ENCODE data around the gene IDH3G. TPM values are rescaled to one million over a fixed set of nuclear protein-coding genes. Genes with fewer than 3 reads are reported as not detected.

IDH3G gene
- total RNA-seq, 2 experiments from 2014 or later: 51.8 to 52.5 TPM

GRCh38 chrX:153827016-153827415 lies 32.8 kb upstream of the IDH3G start:
- CTCF ChIA-PET (ENCODE audit: unreplicated experiment): no interaction called here
- Histone ChIP-seq H3K27ac (ENCODE audit: low read depth, low read length, poor library complexity, severe bottlenecking) (no peak overlapping the region), H3K4me2 (ENCODE audit: low read length) (no peak overlapping the region), H3K4me1 (ENCODE audit: insufficient read depth, low read length, poor library complexity, severe bottlenecking) (no peaks in the 10 kb centered on the region), H2AFZ (ENCODE audit: low read length) (no peak overlapping the region), H4K20me1 (ENCODE audit: insufficient read depth, low read length) (no peaks in the 10 kb centered on the region), H3K79me2 (ENCODE audit: insufficient read depth, low read depth, low read length) (no peaks in the 10 kb centered on the region), H3K4me3 (ENCODE audit: low read depth, low read length, poor library complexity, severe bottlenecking) (no peak overlapping the region), H3K9me2 (ENCODE audit: insufficient read depth, low read length) (no peaks in the 10 kb centered on the region), H3K36me3 (ENCODE audit: insufficient read depth, low read length) (no peaks in the 10 kb centered on the region), H3K9me3 (ENCODE audit: low read length) (no peaks in the 10 kb centered on the region)
- DNase-seq (ENCODE audit: low spot score): no peak
- POLR2A ChIA-PET: no interaction called here
- intact Hi-C loops (cut with micrococcal nuclease; ENCODE audit: unreplicated experiment): loop anchor here (10.0 kb wide), 1 partner anchor 58 kb away; the partner anchor contains the start of gene L1CAM
- TF ChIP-seq EZH2phosphoT487 (IDR thresholded peaks at IDR 0.05; ENCODE audit: borderline replicate concordance, low read depth, low read length): no peak
- TF ChIP-seq, protein P1, sequence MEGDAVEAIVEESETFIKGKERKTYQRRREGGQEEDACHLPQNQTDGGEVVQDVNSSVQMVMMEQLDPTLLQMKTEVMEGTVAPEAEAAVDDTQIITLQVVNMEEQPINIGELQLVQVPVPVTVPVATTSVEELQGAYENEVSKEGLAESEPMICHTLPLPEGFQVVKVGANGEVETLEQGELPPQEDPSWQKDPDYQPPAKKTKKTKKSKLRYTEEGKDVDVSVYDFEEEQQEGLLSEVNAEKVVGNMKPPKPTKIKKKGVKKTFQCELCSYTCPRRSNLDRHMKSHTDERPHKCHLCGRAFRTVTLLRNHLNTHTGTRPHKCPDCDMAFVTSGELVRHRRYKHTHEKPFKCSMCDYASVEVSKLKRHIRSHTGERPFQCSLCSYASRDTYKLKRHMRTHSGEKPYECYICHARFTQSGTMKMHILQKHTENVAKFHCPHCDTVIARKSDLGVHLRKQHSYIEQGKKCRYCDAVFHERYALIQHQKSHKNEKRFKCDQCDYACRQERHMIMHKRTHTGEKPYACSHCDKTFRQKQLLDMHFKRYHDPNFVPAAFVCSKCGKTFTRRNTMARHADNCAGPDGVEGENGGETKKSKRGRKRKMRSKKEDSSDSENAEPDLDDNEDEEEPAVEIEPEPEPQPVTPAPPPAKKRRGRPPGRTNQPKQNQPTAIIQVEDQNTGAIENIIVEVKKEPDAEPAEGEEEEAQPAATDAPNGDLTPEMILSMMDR (conservative IDR thresholded peaks at IDR 0.05; ENCODE audit: low read length): no peak
- BruUV-seq (replicated peaks): no TSS peak

DNA sequence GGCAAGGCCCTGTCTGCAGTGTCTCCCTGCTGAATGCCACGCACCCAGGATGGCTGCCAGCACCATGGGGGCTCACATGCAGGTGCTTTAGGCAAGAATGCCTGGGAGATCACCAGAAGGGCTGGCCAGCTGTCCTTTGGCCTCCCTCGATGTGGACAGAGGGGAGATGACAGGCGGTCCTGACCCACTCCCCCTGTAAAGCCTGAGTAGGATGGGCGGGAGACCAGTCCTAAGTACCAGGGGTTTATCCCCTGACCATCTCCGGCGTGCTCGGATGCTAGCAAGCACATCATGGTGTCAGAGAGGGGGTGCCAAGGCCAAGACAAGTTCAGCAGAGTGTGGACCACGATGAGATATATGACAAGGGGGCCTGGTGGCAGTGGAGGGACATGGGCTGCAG lies 30.9 kb upstream of the IDH3G start:
- H3K36me3 ChIP-seq (ENCODE audit: insufficient read depth, low read length): no peaks in the 10 kb centered on the region
- H3K4me2 ChIP-seq (ENCODE audit: low read length): no peak overlapping the region
- ChIA-PET POLR2A (no interaction called here), CTCF (ENCODE audit: unreplicated experiment) (no interaction called here)
- intact Hi-C loops (cut with micrococcal nuclease; ENCODE audit: unreplicated experiment): loop anchor here (10.0 kb wide), 1 partner anchor 60 kb away; the partner anchor contains the start of gene L1CAM
- no peak for TF ChIP-seq EZH2phosphoT487 (IDR thresholded peaks at IDR 0.05; ENCODE audit: borderline replicate concordance, low read depth, low read length)
- TF ChIP-seq, protein P1 (conservative IDR thresholded peaks at IDR 0.05; ENCODE audit: low read length): no peak
- no peak overlapping the region for H3K4me3 ChIP-seq (ENCODE audit: low read depth, low read length, poor library complexity, severe bottlenecking)
- no peaks in the 10 kb centered on the region for H3K9me3 ChIP-seq (ENCODE audit: low read length)
- no peak for DNase-seq (ENCODE audit: low spot score)
- no peak overlapping the region for H2AFZ ChIP-seq (ENCODE audit: low read length)
- no peak overlapping the region for H3K27ac ChIP-seq (ENCODE audit: low read depth, low read length, poor library complexity, severe bottlenecking)
- no TSS peak for BruUV-seq (replicated peaks)
- H3K79me2 ChIP-seq (ENCODE audit: insufficient read depth, low read depth, low read length): no peaks in the 10 kb centered on the region
- no peaks in the 10 kb centered on the region for H4K20me1 ChIP-seq (ENCODE audit: insufficient read depth, low read length)
- H3K4me1 ChIP-seq (ENCODE audit: insufficient read depth, low read length, poor library complexity, severe bottlenecking): no peaks in the 10 kb centered on the region
- no peaks in the 10 kb centered on the region for H3K9me2 ChIP-seq (ENCODE audit: insufficient read depth, low read length)

DNA sequence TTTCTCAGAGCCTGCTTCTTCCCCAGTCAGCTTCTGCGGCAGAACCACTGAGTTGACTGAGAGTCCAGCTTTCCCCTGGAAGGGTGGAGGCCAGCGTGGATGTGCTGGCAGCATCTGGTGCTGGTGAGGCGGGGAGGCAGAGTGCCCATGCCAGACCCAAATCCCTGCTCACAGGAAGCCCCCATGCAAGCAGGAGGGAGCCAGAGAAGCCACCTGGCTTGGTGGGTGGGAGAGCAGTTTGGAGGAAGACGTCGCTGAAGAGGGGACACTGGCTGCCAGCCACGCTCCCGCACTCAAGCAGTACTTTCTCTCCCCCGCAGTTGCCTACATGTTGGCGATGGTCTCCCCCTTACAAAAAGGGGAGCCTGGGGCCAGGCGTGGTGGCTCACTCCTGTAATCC lies 30.2 kb upstream of the IDH3G start:
- H3K4me3 ChIP-seq (ENCODE audit: low read depth, low read length, poor library complexity, severe bottlenecking): no peak overlapping the region
- no TSS peak for BruUV-seq (replicated peaks)
- CTCF ChIA-PET (ENCODE audit: unreplicated experiment): no interaction called here
- POLR2A ChIA-PET: interaction anchor here (0.7 kb wide), 1 partner anchor 27 kb away, joined by 3 read pairs; no protein-coding TSS in a partner anchor
- intact Hi-C loops (cut with micrococcal nuclease; ENCODE audit: unreplicated experiment): loop anchor here (10.0 kb wide), 1 partner anchor 60 kb away; the partner anchor contains the start of gene L1CAM
- no peaks in the 10 kb centered on the region for H4K20me1 ChIP-seq (ENCODE audit: insufficient read depth, low read length)
- H3K9me3 ChIP-seq (ENCODE audit: low read length): no peaks in the 10 kb centered on the region
- H3K4me2 ChIP-seq (ENCODE audit: low read length): no peak overlapping the region
- H3K4me1 ChIP-seq (ENCODE audit: insufficient read depth, low read length, poor library complexity, severe bottlenecking): no peaks in the 10 kb centered on the region
- H3K9me2 ChIP-seq (ENCODE audit: insufficient read depth, low read length): no peaks in the 10 kb centered on the region
- no peak overlapping the region for H2AFZ ChIP-seq (ENCODE audit: low read length)
- H3K27ac ChIP-seq (ENCODE audit: low read depth, low read length, poor library complexity, severe bottlenecking): no peak overlapping the region
- no peak for DNase-seq (ENCODE audit: low spot score)
- TF ChIP-seq, protein P1 (conservative IDR thresholded peaks at IDR 0.05; ENCODE audit: low read length): no peak
- TF ChIP-seq EZH2phosphoT487 (IDR thresholded peaks at IDR 0.05; ENCODE audit: borderline replicate concordance, low read depth, low read length): no peak
- H3K79me2 ChIP-seq (ENCODE audit: insufficient read depth, low read depth, low read length): no peaks in the 10 kb centered on the region
- no peaks in the 10 kb centered on the region for H3K36me3 ChIP-seq (ENCODE audit: insufficient read depth, low read length)
